HPDE6-E6E7 (cell line): Measurements from ENCODE around the gene SLC28A2.
"Not testable (repeated sequence)": the region's sequence is repeated elsewhere in the genome, so short reads cannot be mapped to it uniquely, and the experiment has no call there.

ENCODE experiments used
- DNase-seq: peaks from one replicate; pipeline ENCODE4 v3.0.0; 2011; ENCODE audit warnings: missing footprints; ENCODE audit errors: extremely low spot score

The SLC28A2 gene, protein sequence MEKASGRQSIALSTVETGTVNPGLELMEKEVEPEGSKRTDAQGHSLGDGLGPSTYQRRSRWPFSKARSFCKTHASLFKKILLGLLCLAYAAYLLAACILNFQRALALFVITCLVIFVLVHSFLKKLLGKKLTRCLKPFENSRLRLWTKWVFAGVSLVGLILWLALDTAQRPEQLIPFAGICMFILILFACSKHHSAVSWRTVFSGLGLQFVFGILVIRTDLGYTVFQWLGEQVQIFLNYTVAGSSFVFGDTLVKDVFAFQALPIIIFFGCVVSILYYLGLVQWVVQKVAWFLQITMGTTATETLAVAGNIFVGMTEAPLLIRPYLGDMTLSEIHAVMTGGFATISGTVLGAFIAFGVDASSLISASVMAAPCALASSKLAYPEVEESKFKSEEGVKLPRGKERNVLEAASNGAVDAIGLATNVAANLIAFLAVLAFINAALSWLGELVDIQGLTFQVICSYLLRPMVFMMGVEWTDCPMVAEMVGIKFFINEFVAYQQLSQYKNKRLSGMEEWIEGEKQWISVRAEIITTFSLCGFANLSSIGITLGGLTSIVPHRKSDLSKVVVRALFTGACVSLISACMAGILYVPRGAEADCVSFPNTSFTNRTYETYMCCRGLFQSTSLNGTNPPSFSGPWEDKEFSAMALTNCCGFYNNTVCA

DNA sequence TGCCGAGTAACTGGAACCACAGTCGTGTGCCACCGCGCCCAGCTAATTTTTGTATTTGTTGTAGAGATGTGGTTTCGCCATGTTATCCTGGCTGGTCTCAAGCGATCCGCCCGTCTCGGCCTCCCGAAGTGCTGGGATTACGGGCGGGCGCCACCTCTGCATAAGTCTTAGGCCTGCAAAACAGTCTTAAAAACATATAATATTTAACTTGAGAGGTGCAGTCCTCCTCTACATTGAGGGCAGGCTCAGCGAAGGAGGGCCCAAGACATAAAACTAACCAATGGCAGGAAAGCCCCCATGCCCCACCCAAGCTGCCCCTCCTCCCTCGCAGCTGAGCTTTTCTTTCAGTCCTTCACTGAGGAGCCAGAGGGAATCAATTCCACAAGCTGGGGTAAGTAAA lies at the start of gene SLC28A2:
Gene SLC28A2 (plus strand): TSS at position 347 of the 400 bp plus-strand sequence. CDS start 982 bp downstream, outside the sequence.
- DNase-seq, result no peak

DNA sequence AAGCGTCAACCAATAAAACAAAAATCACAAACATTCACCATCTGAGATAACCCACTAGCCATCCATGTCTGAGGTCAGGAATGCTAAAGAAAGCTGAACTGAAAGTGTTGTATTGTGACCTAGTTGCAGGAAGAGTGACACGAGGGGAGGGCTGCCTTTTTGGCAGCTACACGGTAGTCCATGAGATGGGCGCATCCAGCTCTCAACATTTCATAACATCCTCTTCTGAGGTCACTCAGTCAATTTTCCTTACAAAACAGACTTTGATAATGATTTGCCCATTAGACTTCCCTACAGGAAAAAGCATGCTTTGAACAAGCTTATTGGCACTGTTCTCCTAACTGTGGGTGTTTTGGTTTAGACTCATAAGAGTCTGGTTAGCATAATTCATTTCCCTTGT lies 48.9 kb upstream of the SLC28A2 start:
- no peak for DNase-seq

DNA sequence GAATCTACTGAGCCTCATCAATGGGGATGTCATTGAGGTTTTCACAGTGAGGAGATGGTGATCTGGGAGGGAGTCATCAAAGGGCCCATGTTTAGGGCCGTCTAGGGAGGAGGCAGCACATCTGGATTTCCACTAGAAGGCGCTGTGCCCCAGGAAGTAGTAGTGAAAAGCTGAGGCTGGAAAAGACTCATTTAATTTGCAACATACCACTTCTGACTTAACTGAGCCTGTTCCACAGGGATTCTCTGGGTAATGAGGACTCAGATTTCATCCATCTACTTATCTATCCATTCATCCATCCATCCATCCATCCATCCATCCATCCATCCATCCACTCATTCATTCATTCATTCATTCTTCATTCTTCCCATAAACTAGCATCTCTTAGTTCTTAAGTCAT lies 46.8 kb upstream of the SLC28A2 start:
- no peak for DNase-seq

DNA sequence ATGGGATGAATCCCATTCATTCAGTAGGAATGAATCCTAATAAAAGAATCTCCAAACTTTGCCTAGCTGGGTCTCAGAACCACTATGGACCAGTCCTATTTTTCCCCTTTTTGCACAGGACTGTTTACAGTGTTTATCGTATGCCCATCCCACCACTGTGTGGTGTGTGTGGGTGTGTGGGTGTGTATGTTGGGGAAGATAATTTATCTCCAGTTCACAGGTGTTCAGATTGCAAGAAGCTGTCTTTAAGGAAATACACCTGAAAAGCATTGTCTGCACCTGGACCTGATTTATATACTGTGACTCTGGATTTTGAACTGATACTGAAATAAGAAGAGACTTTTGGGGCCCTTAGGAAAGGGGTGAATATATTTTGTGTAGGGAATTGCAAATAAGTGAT lies 39.5 kb upstream of the SLC28A2 start:
- no peak for DNase-seq

- DNase-seq, result no peak
Observed at GRCh38 chr15:45221053-45221599, 30.9 kb upstream of the SLC28A2 start.

- no peak for DNase-seq
Observed at GRCh38 chr15:45221967-45222366, 30.1 kb upstream of the SLC28A2 start.

DNA sequence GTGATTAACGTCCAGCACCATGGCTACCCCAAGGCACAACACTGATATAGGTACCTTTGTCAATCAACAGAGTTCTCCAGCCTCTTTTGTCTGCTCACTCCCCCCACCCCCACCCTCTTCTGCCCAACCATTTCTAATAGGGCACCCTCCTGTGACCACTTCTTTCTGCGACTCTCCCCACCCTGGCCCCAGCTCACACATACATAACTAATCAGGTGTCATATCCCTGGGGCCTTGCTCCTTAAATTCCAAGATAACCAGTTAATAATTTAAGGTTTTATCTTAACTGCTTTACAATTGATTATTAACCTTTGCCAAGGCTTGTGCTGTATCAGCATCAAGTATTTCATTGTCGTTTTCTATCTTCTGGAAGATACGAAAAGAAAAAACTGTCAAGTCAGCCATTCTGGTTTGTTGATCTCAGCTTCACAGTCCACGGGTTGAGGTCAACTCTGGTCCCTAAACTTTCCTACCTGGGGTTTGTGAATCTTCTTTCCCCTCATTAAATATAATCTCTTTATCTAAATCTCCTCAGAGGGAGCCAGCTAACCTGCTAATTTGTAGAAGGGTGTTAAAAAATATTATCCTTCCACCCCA lies 27.3 kb upstream of the SLC28A2 start:
- no peak for DNase-seq

- DNase-seq, result no peak
Observed at GRCh38 chr15:45225506-45226273, 26.3 kb upstream of the SLC28A2 start.

DNA sequence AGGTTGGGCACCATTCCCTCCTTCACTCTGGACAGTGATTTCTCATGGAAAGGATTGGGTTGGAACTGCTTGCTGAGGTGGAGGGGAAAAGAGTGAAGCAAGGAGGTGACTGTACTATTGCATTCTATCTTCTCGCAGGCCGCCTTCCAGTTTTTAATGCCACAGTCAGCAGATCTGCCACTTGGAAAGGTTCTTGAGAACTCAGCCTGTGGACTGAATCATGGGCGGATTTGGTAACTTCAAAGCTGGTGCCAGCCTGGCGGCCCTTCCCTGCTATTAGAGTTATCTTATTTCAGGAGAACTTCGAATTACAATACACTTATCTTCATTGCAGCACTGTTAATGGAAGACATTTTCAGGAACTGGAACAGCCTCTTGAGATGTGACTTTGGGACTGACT lies 23.1 kb upstream of the SLC28A2 start:
- DNase-seq, result no peak

GRCh38 chr15:45230245-45230965 lies 21.6 kb upstream of the SLC28A2 start:
- DNase-seq, result no peak

- no peak for DNase-seq
Observed at GRCh38 chr15:45231132-45231531, 20.9 kb upstream of the SLC28A2 start.

- DNase-seq, result no peak
Observed at GRCh38 chr15:45231864-45232562, 20.0 kb upstream of the SLC28A2 start.

DNA sequence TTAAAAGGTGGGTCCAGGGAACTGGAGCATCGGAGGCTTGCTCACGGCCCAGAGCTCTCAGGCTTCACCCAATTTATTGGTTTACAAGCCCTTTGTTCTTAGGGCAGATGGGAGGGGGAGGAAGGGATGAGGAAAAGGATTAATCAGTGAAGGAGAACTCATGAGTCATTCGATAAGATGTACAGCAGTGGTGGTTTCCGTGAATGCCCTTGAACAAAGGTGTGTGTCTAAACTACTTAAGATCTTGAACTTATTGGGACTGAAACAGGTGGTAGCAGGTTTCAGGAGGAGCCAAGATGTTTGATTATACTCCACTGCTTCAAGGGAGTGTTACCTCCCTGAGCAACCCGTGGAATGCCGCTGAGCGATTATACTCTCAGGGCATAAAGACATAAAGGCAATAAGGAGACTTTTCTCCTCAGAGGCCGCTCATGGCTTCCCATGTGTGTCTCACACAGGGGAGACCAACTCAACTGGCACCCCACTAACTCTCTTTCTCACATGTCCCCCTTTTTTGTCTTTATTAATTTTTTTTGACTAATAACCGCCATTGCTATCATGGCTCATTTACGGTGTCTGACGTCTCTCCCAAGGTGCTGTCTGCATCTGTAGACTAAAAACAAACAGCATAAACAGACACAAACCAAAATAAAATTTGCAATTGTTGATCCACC lies 17.3 kb upstream of the SLC28A2 start:
- no peak for DNase-seq

DNA sequence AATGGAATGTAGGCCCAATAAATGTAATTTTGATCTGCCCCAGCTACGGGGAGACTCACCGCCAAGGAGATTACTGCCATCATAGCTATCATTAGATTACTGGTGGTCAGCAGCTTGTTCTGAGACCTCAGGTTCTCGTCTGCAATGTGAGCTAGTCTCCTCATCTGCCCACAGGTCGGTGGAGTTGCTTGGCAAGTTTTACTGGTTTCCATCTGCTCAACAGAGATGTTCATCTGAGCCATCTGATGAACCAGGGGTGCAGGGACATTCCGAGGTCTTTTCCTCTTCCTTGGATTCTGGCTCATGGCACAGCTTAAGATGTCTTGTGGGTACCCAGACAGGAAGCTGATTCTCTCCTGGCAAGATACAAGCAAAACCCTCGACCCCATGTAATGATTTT lies 15.2 kb upstream of the SLC28A2 start:
- DNase-seq, result not testable (repeated sequence)

DNA sequence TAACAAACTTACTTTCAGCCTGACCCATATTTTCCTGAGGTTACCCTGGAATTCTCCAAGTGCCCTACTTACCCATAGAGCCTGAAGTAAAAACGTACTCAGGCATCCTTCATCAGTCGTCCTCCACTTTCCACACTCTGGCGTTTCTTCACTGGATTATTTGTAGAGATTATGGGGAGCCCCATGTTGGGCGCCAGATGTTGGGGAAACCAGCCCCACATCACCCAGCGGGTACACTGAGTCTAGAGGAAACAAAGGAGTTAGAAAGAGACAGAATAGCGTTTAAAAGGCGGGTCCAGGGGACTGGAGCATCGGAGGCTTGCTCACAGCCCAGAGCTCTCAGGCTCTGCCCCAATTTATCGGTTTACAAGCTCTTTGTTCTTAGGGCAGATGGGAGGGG lies 9.7 kb upstream of the SLC28A2 start:
- DNase-seq, result no peak

GRCh38 chr15:45249125-45249780 lies 2.8 kb upstream of the SLC28A2 start:
- no peak for DNase-seq

DNA sequence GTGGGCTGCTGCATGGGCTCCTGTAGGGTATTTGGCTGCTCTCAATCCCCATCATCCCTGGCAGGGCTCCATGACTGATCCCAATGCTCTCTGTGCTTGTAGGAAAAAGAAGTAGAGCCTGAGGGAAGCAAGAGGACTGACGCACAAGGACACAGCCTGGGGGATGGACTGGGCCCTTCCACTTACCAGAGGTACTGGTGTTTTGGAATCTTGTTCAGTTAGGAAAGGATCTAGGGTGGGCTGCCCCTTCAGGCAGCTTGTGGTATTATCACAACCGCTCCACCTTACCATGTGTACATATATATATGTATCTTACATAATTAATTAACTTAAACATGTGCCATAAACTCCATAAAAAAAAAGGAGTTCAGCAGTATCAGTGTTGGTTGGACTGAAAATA lies 1.3 kb downstream of the SLC28A2 start:
- DNase-seq, result no peak

DNA sequence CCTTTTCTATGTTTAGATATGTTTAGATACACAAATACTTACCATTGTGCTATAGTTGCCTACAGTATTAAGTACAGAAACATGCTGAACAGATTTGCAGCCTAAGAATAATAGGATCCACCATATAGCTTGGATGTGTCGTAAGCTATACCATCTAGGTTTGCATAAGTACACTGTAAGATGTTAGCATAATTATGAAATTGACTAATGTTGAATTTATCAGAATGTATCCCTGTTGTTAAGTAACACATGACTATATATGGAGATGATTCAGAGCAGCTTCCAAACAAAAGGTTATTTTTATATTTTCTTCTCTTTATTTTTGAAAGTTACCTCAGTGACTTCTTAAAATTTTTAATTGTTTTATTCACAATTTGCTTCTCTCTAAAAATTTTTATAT lies 2.4 kb downstream of the SLC28A2 start:
- DNase-seq, result no peak

GRCh38 chr15:45254824-45255223 lies 2.8 kb downstream of the SLC28A2 start:
- not testable (repeated sequence) for DNase-seq
